ENCODE data around the gene TTLL8. TPM values are rescaled to one million over a fixed set of nuclear protein-coding genes. Genes with fewer than 3 reads are reported as not detected.
A peak's percentile ranks its signal among the peaks of the same experiment; 100 is the strongest.

The TTLL8 gene
- total RNA-seq, 1 experiment from 2014 or later, result not detected

DNA sequence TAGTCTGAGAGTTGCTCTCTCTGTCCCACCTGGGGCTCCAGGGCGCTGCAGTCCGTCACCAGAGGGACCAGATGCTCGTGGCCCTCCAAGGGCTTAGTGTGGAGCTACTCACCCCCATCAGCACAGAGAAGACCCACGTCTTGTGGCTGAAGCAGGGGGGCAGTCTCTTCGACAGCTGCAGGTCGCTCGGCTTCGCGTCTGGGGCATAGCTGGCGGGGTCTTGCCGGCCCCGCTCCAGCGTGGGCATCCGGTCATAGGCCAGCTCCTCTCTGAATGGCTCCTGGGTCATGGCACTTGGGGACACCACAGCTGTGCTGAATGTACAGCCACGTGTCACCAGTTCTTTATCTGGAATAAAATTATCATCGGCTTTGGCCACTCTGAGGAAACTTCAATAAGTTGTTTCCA lies 26.5 kb upstream of the TTLL8 start:
- in situ Hi-C loops (cut with HindIII; ENCODE audit: low pct_unique_long_range_greater_than_20kb, low sequenced_read_pairs), result no loop called here
- DNase-seq (ENCODE audit: low read depth), result no peak

GRCh38 chr22:50084080-50084477 lies 26.0 kb upstream of the TTLL8 start:
- DNase-seq (ENCODE audit: low read depth), result no peak
- in situ Hi-C loops (cut with HindIII; ENCODE audit: low pct_unique_long_range_greater_than_20kb, low sequenced_read_pairs), result no loop called here

- in situ Hi-C loops (cut with HindIII; ENCODE audit: low pct_unique_long_range_greater_than_20kb, low sequenced_read_pairs), result no loop called here
- no peak for DNase-seq (ENCODE audit: low read depth)
These were observed 25.5 kb upstream of the TTLL8 start for GRCh38 chr22:50083462-50084079.

GRCh38 chr22:50082961-50083461 lies 24.9 kb upstream of the TTLL8 start:
- no peak for DNase-seq (ENCODE audit: low read depth)
- in situ Hi-C loops (cut with HindIII; ENCODE audit: low pct_unique_long_range_greater_than_20kb, low sequenced_read_pairs), result no loop called here

DNA sequence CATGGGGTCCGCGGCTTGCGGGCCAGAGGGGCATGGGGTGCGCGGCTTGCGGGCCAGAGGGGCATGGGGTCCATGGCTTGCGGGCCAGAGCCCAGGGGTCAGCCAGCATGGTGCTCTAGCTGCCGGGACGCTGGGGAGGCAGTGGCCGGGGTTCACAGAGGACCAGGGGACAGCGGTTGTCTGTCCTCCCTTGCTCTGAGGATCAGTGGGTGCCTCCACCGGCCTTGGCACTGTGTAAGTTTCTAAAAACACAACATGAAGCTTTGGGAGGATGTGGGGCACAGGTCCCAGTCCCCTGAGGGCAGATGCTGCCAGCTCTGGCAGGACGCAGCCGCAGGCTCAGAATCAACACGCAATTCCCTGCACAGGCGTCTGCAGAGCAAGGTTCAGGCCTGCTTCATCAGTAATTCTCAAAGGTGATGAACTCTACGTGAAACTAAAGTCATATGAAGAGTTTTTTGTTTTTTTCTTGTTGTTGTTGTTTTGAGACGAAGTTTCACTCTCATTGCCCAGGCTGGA lies 24.2 kb upstream of the TTLL8 start:
- in situ Hi-C loops (cut with HindIII; ENCODE audit: low pct_unique_long_range_greater_than_20kb, low sequenced_read_pairs), result no loop called here
- no peak for DNase-seq (ENCODE audit: low read depth)

DNA sequence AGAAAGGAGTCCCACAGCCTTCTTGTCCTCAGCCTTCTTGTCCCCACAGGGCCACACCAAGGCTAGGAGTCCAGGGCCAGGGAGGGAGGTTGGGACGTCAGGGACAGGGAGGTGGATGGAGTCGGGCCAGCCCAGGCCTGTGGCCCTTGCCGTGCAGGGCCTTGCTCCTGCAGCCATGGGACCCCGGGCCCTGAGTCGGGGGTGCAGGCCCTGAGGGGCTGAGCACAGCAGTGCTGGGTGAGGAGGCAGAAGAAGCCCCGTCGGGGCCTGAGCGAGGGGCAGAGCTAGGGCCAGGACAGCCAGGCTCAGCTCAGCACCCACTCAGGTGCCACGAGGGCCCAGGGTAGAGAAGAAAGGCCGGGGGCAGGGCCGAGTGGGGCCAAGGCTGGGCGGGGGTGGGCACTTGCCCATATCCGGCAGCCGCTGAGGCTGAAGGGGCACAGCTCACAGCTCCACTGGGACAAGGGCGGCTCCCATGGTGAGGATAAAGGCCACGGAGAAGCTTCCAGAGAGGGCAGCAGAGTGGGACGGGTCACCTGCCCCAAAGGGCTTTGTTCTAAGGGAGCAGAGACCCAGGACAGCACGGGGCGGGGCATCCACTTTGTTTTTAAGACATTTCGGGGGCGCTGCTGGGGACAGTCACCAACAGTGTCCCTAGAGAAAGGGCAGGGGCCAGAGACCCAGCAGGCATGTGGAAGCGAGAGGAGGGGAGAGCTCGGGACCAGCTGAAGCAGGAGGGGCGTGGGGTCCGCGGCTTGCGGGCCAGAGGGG lies 23.5 kb upstream of the TTLL8 start:
- no peak for DNase-seq (ENCODE audit: low read depth)
- in situ Hi-C loops (cut with HindIII; ENCODE audit: low pct_unique_long_range_greater_than_20kb, low sequenced_read_pairs), result no loop called here

DNA sequence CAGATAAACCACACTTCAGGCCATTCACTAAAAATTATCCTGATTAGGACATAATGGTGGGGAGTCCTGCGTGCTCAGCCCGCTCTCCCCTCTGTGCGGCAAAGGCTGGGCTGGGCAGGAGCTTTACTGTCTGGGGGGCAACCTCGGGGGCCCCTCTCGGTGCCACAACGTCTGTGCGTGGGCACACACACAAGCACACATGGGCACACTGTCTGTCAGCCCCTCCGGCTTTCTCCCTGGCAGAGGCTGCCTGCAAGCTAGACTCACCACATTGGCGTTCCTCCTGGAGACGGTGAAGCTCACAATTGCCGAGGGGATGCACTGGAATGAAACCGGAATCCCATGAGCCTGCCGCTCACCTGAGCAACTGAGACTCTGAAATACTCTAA lies 22.0 kb upstream of the TTLL8 start:
- in situ Hi-C loops (cut with HindIII; ENCODE audit: low pct_unique_long_range_greater_than_20kb, low sequenced_read_pairs), result no loop called here
- DNase-seq (ENCODE audit: low read depth), result no peak

DNA sequence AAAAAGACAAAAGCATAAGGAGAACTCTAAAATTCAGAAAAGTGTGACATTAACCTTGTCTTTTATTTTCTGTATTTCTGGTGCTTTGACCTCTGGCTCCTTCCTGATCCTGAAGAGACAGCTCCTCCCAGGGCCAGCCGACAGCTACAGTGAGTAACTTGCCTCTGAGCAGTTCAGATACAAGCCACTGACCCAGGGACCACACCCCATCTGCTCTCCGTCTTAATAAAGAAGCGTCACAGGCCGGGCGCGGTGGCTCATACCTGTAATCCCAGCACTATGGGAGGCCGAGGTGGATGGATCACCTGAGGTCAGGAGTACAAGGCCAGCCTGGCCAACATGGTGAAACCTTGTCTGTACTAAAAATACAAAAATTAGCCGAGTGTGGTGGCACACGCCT lies 20.7 kb upstream of the TTLL8 start:
- DNase-seq (ENCODE audit: low read depth), result no peak
- in situ Hi-C loops (cut with HindIII; ENCODE audit: low pct_unique_long_range_greater_than_20kb, low sequenced_read_pairs), result no loop called here

DNA sequence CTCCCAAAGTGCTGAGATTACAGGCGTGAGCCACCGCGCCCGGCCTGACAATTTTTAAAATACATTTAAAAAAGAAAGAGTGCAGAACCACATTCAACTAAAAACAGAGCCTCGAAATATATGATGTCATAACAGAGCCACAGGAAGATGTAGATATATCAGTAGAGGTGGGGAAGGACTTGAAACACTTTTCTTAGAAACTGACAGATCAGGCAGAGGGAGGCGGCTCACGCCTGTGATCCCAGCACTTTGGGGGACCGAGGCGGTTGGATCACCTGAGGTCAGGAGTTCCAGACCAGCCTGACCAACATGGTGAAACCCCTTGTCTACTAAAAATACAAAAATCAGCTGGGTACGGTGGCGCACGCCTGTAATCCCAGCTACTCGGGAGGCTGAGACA lies 20.1 kb upstream of the TTLL8 start:
- DNase-seq (ENCODE audit: low read depth), result no peak
- in situ Hi-C loops (cut with HindIII; ENCODE audit: low pct_unique_long_range_greater_than_20kb, low sequenced_read_pairs), result no loop called here

GRCh38 chr22:50076646-50077535 lies 18.8 kb upstream of the TTLL8 start:
- in situ Hi-C loops (cut with HindIII; ENCODE audit: low pct_unique_long_range_greater_than_20kb, low sequenced_read_pairs), result no loop called here
- DNase-seq (ENCODE audit: low read depth), result no peak

GRCh38 chr22:50074551-50075530 lies 16.7 kb upstream of the TTLL8 start:
- in situ Hi-C loops (cut with HindIII; ENCODE audit: low pct_unique_long_range_greater_than_20kb, low sequenced_read_pairs), result no loop called here
- peak; percentile 9 for DNase-seq (ENCODE audit: low read depth)

GRCh38 chr22:50074056-50074455 lies 16.0 kb upstream of the TTLL8 start:
- DNase-seq (ENCODE audit: low read depth), result no peak
- in situ Hi-C loops (cut with HindIII; ENCODE audit: low pct_unique_long_range_greater_than_20kb, low sequenced_read_pairs), result no loop called here

GRCh38 chr22:50072714-50073538 lies 14.8 kb upstream of the TTLL8 start:
- DNase-seq (ENCODE audit: low read depth), result no peak
- in situ Hi-C loops (cut with HindIII; ENCODE audit: low pct_unique_long_range_greater_than_20kb, low sequenced_read_pairs), result no loop called here

- DNase-seq (ENCODE audit: low read depth), result no peak
- in situ Hi-C loops (cut with HindIII; ENCODE audit: low pct_unique_long_range_greater_than_20kb, low sequenced_read_pairs), result no loop called here
These were observed 14.1 kb upstream of the TTLL8 start for GRCh38 chr22:50072167-50072555.

DNA sequence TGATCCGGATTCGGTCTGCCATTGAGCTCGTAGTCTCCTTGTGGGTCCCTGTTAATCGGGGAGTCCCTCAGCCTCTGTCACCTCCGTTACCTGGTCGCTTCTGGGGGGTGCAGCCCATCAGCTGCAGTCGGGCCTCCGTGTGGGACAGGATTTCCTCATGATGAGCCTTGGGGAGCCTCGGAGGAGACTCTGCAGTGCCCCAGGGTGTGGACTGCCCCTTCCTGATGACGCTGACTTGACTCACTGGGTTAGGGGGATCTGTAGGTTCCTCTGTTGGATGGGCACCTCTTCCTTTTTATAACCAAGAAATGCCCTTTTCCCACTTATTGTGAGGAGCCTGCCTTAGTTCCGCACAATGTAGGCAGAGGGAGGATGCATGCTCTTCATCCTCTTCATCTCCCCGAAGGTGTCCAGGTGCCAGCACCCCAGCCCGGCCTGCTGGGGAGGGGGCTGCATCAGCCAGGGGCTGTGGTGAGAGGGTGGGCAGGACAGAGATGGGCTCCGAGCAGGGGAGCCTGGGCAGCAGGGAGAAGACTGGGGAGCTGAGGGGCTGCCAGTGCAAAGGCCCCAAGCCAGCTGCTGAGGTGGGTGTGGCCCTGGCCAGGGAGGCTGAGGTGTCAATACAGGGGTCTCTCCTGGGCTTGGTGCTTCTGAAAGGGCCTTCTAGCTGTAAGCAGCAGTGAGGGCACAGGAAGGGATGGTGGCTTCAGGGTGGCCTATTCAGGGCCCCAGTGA lies 13.5 kb upstream of the TTLL8 start:
- in situ Hi-C loops (cut with HindIII; ENCODE audit: low pct_unique_long_range_greater_than_20kb, low sequenced_read_pairs), result no loop called here
- DNase-seq (ENCODE audit: low read depth), result no peak

DNA sequence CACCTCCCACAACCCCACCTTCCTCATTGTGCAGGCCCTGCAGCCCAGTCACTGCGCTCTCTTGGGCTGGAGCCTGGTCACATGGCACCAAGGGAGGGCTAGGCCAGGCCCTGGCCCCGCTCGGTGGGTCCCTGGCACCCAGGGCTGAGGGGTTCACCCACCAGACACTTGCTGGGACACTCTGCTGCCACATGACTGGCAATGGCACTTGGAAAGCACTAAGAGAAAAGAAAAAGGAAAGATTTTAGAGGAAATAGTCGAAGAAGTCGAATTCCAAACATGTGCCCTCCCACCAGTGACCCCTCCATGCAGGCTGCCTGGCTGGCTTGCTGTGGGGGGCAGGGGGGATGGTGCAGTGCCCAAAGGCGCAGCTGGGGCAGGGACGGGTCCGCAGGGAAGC lies 12.3 kb upstream of the TTLL8 start:
- DNase-seq (ENCODE audit: low read depth), result no peak
- in situ Hi-C loops (cut with HindIII; ENCODE audit: low pct_unique_long_range_greater_than_20kb, low sequenced_read_pairs), result no loop called here
